ENCODE data around the gene DUSP18.

- no peak for TF ChIP-seq EZH2 (IDR thresholded peaks at IDR 0.05; ENCODE audit: borderline replicate concordance, low read length)
- no peak for TF ChIP-seq CTCF (IDR thresholded peaks at IDR 0.05; ENCODE audit: low read length)
Measured at GRCh38 chr22:30662040-30662439, 5.6 kb downstream of the DUSP18 start.
